ENCODE results near the gene LONRF2.

The LONRF2 gene

GRCh38 chr2:100283724-100284501, 38.4 kb downstream of the LONRF2 start:
- TF ChIP-seq, protein P1, sequence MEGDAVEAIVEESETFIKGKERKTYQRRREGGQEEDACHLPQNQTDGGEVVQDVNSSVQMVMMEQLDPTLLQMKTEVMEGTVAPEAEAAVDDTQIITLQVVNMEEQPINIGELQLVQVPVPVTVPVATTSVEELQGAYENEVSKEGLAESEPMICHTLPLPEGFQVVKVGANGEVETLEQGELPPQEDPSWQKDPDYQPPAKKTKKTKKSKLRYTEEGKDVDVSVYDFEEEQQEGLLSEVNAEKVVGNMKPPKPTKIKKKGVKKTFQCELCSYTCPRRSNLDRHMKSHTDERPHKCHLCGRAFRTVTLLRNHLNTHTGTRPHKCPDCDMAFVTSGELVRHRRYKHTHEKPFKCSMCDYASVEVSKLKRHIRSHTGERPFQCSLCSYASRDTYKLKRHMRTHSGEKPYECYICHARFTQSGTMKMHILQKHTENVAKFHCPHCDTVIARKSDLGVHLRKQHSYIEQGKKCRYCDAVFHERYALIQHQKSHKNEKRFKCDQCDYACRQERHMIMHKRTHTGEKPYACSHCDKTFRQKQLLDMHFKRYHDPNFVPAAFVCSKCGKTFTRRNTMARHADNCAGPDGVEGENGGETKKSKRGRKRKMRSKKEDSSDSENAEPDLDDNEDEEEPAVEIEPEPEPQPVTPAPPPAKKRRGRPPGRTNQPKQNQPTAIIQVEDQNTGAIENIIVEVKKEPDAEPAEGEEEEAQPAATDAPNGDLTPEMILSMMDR (IDR thresholded peaks at IDR 0.05; ENCODE audit: low read depth, low read length, missing control alignments), result no peak
- H3K4me3 ChIP-seq (ENCODE audit: low read depth, low read length), result no peak overlapping the region
- no peak for DNase-seq (ENCODE audit: low read depth)

- DNase-seq (ENCODE audit: low read depth), result no peak
- TF ChIP-seq, protein P1 (IDR thresholded peaks at IDR 0.05; ENCODE audit: low read depth, low read length, missing control alignments), result no peak
- H3K4me3 ChIP-seq (ENCODE audit: low read depth, low read length), result no peak overlapping the region
Observed at GRCh38 chr2:100281521-100282438, 40.5 kb downstream of the LONRF2 start.

DNA sequence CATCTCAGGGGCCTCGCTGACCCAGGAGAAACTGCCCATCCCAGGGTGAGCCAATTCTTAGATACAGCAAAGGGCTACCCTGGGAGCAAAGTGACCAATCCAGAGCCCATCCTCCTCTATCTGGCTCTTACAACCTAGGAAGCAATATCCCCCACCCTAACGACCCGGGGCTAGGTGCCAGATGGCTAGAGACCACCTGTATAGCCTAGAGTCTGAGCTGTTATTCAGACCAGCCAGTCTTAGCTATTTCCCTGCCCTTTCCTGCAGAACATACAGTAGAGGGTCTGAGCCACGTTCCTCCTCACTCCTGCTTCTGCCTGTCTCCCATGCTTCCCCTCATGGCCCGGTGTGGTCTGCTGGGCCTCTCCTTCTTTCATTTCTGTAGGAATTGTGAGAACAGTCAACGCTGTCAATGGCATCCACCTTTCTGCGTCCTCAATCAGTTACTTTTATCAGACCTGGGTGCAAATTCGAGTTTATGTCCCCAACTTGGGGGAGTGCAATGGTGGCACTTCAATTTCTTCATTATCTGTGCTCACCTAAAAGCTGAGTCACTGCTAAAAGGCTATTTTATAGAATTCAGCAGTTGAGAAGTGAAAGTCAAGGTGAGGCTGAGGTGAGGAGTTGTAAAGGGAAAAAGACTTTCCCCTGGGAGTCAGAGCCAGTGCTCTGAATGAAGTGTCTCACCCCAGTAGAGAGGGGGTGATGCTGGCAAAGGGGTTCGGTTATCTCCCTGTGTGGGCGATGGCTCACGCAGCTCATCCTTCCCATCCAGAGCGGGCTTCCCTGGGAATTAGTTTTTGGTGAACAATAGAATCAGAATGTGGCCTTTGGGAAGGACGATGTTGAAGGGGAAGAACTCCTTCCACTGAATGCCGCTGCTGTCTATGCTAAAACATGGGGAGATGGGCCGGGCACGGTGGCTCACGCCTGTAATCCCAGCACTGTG, 42.4 kb downstream of the LONRF2 start:
- TF ChIP-seq, protein P1 (IDR thresholded peaks at IDR 0.05; ENCODE audit: low read depth, low read length, missing control alignments), result no peak
- no peak for DNase-seq (ENCODE audit: low read depth)
- no peak overlapping the region for H3K4me3 ChIP-seq (ENCODE audit: low read depth, low read length)

DNA sequence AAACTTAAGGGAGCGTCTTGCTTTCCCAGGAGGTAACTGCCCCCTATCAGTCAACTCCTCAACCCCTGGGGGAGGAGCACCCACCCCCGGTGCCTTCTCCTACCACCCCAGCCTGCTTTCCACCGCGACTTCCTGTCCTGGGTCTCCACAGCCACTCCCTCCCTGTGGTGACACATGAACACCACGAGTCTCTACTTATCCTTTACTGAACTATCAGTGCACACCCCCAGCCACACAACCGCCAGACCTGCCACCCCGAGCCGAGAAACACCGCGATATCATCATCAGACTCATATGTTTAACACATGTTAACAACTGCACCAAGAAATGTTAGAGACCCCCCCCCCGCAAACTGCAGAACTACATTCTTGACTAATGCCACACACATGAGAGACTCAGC, 43.3 kb downstream of the LONRF2 start:
- TF ChIP-seq, protein P1 (IDR thresholded peaks at IDR 0.05; ENCODE audit: low read depth, low read length, missing control alignments), result no peak
- no peak for DNase-seq (ENCODE audit: low read depth)
- no peak overlapping the region for H3K4me3 ChIP-seq (ENCODE audit: low read depth, low read length)

DNA sequence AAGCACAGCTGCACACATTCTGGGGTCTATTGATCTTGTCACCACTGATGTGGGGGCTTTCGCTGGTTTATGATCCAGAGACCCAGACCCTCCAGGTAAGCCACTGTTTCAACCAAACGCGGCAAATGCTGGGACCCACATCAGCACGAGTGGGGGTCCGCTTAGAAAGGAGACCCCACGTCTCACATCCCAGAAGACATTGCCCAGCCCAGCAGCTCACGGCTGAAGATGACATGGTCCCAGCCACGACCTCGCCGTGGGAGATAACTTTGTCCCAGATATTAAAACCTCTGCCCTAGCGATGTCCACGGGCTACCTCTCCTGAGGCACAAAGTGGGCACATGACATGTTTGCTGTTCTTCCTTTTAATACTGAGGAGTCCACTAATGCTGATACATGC, 43.8 kb downstream of the LONRF2 start:
- H3K4me3 ChIP-seq (ENCODE audit: low read depth, low read length), result no peak overlapping the region
- DNase-seq (ENCODE audit: low read depth), result no peak
- TF ChIP-seq, protein P1 (IDR thresholded peaks at IDR 0.05; ENCODE audit: low read depth, low read length, missing control alignments), result no peak

- TF ChIP-seq, protein P1 (IDR thresholded peaks at IDR 0.05; ENCODE audit: low read depth, low read length, missing control alignments), result no peak
- H3K4me3 ChIP-seq (ENCODE audit: low read depth, low read length), result no peak overlapping the region
- no peak for DNase-seq (ENCODE audit: low read depth)
Observed at GRCh38 chr2:100277540-100278207, 44.6 kb downstream of the LONRF2 start.
